Osteocyte (in vitro differentiated cells): ENCODE measurements around the gene ADGRA3. TPM values are rescaled to one million over a fixed set of nuclear protein-coding genes. Genes with fewer than 3 reads are reported as not detected.

Experiments used
- DNase-seq: peaks from one replicate; pipeline ENCODE4 v3.0.0; 2021; ENCODE audit warnings: mixed read lengths; ENCODE audit not compliant: unreplicated experiment; ENCODE audit errors: extremely low spot score
- H3K27ac Mint-ChIP-seq: one replicate; pipeline ENCODE4 v1.8.0; 2021; ENCODE audit warnings: mild to moderate bottlenecking, mixed read lengths; ENCODE audit not compliant: unreplicated experiment
- H3K27me3 Mint-ChIP-seq: one replicate; pipeline ENCODE4 v1.8.0; 2021; ENCODE audit warnings: mixed read lengths; ENCODE audit not compliant: unreplicated experiment
- H3K36me3 Mint-ChIP-seq: one replicate; pipeline ENCODE4 v1.8.0; 2021; ENCODE audit warnings: mixed read lengths; ENCODE audit not compliant: unreplicated experiment
- H3K4me1 Mint-ChIP-seq: one replicate; pipeline ENCODE4 v1.8.0; 2021; ENCODE audit warnings: mixed read lengths; ENCODE audit not compliant: unreplicated experiment
- H3K4me3 Mint-ChIP-seq: one replicate; pipeline ENCODE4 v1.8.0; 2021; ENCODE audit warnings: mild to moderate bottlenecking, moderate library complexity, mixed read lengths; ENCODE audit not compliant: unreplicated experiment
- H3K9me3 Mint-ChIP-seq: one replicate; pipeline ENCODE4 v1.8.0; 2021; ENCODE audit warnings: mixed read lengths; ENCODE audit not compliant: unreplicated experiment
- total RNA-seq: library from RNA; stranded (reverse); gene quantifications from 2 replicates; pipeline ENCODE4 v1.2.1, GENCODE V29; 2021
- TF ChIP-seq, protein P1 (sequence below): fragments of 200-600 bp; sonication (generic); IDR thresholded peaks from 2 replicates; pipeline ENCODE4 v1.5.0; 2021; ENCODE audit warnings: antibody characterized with exemption, mild to moderate bottlenecking, moderate library complexity

The ADGRA3 gene
- total RNA-seq, 1 donor from 2014 or later, result 32.2 TPM

GRCh38 chr4:22532896-22533295 lies 17.0 kb upstream of the ADGRA3 start:
- Mint-ChIP-seq H3K4me1 (no peaks in the 10 kb centered on the region), H3K4me3 (no peak overlapping the region), H3K27ac (no peak overlapping the region), H3K36me3 (no peaks in the 10 kb centered on the region), H3K9me3 (peaks cover 11% of the 10 kb centered on the region), H3K27me3 (peaks cover 14% of the 10 kb centered on the region)
- TF ChIP-seq, protein P1, sequence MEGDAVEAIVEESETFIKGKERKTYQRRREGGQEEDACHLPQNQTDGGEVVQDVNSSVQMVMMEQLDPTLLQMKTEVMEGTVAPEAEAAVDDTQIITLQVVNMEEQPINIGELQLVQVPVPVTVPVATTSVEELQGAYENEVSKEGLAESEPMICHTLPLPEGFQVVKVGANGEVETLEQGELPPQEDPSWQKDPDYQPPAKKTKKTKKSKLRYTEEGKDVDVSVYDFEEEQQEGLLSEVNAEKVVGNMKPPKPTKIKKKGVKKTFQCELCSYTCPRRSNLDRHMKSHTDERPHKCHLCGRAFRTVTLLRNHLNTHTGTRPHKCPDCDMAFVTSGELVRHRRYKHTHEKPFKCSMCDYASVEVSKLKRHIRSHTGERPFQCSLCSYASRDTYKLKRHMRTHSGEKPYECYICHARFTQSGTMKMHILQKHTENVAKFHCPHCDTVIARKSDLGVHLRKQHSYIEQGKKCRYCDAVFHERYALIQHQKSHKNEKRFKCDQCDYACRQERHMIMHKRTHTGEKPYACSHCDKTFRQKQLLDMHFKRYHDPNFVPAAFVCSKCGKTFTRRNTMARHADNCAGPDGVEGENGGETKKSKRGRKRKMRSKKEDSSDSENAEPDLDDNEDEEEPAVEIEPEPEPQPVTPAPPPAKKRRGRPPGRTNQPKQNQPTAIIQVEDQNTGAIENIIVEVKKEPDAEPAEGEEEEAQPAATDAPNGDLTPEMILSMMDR, result no peak
- no peak for DNase-seq

- DNase-seq, result no peak
- H3K27me3 Mint-ChIP-seq, result peaks cover 15% of the 10 kb centered on the region
- TF ChIP-seq, protein P1, result no peak
- H3K4me3 Mint-ChIP-seq, result no peak overlapping the region
- no peaks in the 10 kb centered on the region for H3K36me3 Mint-ChIP-seq
- no peaks in the 10 kb centered on the region for H3K4me1 Mint-ChIP-seq
- no peak overlapping the region for H3K27ac Mint-ChIP-seq
- peaks cover 11% of the 10 kb centered on the region for H3K9me3 Mint-ChIP-seq
Measured at GRCh38 chr4:22532117-22532516, 16.3 kb upstream of the ADGRA3 start.

GRCh38 chr4:22531311-22532019 lies 15.6 kb upstream of the ADGRA3 start:
- Mint-ChIP-seq H3K4me1 (no peaks in the 10 kb centered on the region), H3K27ac (no peak overlapping the region), H3K27me3 (peaks cover 15% of the 10 kb centered on the region), H3K36me3 (no peaks in the 10 kb centered on the region), H3K9me3 (peaks cover 11% of the 10 kb centered on the region), H3K4me3 (no peak overlapping the region)
- no peak for DNase-seq
- TF ChIP-seq, protein P1, result no peak

- no peak for DNase-seq
- Mint-ChIP-seq H3K27me3 (peaks cover 15% of the 10 kb centered on the region), H3K4me1 (no peaks in the 10 kb centered on the region), H3K27ac (no peak overlapping the region), H3K36me3 (no peaks in the 10 kb centered on the region), H3K4me3 (no peak overlapping the region), H3K9me3 (no peaks in the 10 kb centered on the region)
- TF ChIP-seq, protein P1, result no peak
Measured at GRCh38 chr4:22524895-22525294, 9.0 kb upstream of the ADGRA3 start.

DNA sequence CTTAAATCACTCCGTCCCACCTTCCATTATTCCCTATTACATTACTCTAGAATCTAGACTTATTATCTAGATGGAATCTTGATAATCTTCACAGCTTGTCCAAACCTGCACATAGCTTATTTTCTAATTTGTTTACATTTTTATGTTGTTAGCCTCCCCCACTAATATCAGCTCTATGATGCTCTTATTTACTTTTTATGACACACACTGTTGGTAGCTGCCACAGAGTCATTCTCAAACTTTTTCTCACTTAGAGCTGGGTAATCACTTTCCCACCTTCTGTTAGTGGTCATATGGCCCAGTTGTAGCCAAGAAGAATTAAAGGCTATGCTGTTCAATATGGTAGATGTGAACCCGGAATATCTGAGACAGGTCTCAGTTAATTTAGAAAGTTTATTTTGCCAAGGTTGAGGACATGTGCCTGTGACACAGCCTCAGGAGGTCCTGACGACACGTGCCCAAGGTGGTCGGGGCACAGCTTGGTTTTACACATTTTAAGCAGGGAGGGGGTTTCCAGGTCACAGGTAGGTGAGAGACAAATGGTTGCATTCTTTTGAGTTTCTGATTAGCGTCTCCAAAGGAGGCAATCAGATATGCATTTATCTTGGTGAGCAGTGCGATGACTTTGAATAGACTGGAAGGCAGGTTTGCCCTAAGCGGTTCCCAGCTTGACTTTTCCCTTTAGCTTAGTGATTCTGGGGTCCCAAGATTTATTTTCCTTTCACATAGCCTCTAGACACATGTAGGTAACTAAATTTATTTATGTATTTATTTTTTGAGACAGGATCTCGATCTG lies 7.0 kb upstream of the ADGRA3 start:
- H3K9me3 Mint-ChIP-seq, result no peaks in the 10 kb centered on the region
- no peak overlapping the region for H3K4me3 Mint-ChIP-seq
- DNase-seq, result no peak
- peaks cover 5% of the 10 kb centered on the region for H3K27me3 Mint-ChIP-seq
- no peaks in the 10 kb centered on the region for H3K36me3 Mint-ChIP-seq
- TF ChIP-seq, protein P1, result no peak
- H3K27ac Mint-ChIP-seq, result no peak overlapping the region
- H3K4me1 Mint-ChIP-seq, result no peaks in the 10 kb centered on the region
